GM13976 (cell line): Measurements from ENCODE around the gene SUPT3H.
"Not testable (repeated sequence)": the region's sequence is repeated elsewhere in the genome, so short reads cannot be mapped to it uniquely, and the experiment has no call there.

ENCODE experiments used
- DNase-seq: peaks from one replicate; pipeline ENCODE4 v3.0.0; 2012; ENCODE audit warnings: low spot score
- CTCF ChIP-seq: IDR thresholded peaks from 2 replicates; pipeline ENCODE4 v1.5.1; 2012; ENCODE audit warnings: borderline replicate concordance, mild to moderate bottlenecking; ENCODE audit not compliant: insufficient read depth; ENCODE audit errors: extremely low read depth, missing control alignments, control extremely low read depth
- in situ Hi-C: fragments of 300-500 bp; cut with MboI; formaldehyde crosslinking; loops from one replicate; pipeline ENCODE4 v1.12.0; 2022; ENCODE audit warnings: low sequenced_read_pairs, mixed read lengths, inconsistent platforms; ENCODE audit not compliant: unreplicated experiment

SUPT3H gene

GRCh38 chr6:45299096-45299581, 78.6 kb downstream of the SUPT3H start:
- in situ Hi-C loops: no loop called here
- no peak for TF ChIP-seq CTCF
- DNase-seq: no peak

- no peak for TF ChIP-seq CTCF
- in situ Hi-C loops: no loop called here
- no peak for DNase-seq
These were observed 80.4 kb downstream of the SUPT3H start for GRCh38 chr6:45297320-45297719.

GRCh38 chr6:45294065-45294701, 83.6 kb downstream of the SUPT3H start:
- DNase-seq, in situ Hi-C loops: not testable (repeated sequence)

GRCh38 chr6:45293306-45293705, 84.4 kb downstream of the SUPT3H start:
- TF ChIP-seq CTCF: no peak
- no peak for DNase-seq
- in situ Hi-C loops: no loop called here

- TF ChIP-seq CTCF: no peak
- no peak for DNase-seq
- in situ Hi-C loops: no loop called here
These were observed 87.8 kb downstream of the SUPT3H start for GRCh38 chr6:45289751-45290514.

GRCh38 chr6:45286707-45287106, 91.0 kb downstream of the SUPT3H start:
- in situ Hi-C loops, DNase-seq: not testable (repeated sequence)

- in situ Hi-C loops: no loop called here
- DNase-seq: no peak
- TF ChIP-seq CTCF: no peak
These were observed 99.4 kb downstream of the SUPT3H start for GRCh38 chr6:45278367-45278766.

GRCh38 chr6:45277741-45278140, 100.0 kb downstream of the SUPT3H start:
- DNase-seq, in situ Hi-C loops: not testable (repeated sequence)
